Sciatic nerve (tissue), 2 donors: ENCODE results near the gene CDHR2. TPM values are rescaled to one million over a fixed set of nuclear protein-coding genes. Genes with fewer than 3 reads are reported as not detected.

Source experiments
- ATAC-seq: fragments of 200-7000 bp; cut with Tn5 transposase; one replicate; pipeline ENCODE4 v1.9.1; 2020; ENCODE audit warnings: mild to moderate bottlenecking, moderate library complexity
- DNase-seq: peaks from one replicate; pipeline ENCODE4 v3.0.0-alpha.2; 2020; ENCODE audit warnings: low spot score
- intact Hi-C: fragments of 100-400 bp; cut with DNase I; formaldehyde crosslinking; loops from one replicate; pipeline ENCODE4 v1.14.2; 2022
- microRNA-seq: library from miRNA; unstranded; fragments of <30 nt; microRNA quantifications from one replicate; pipeline ENCODE4 v1.2.0, GENCODE V29; 2020
- total RNA-seq: library from RNA; stranded (reverse); fragmentation: NEBNext Ultra II Directional; extraction: Animal tissue kit (Norgen Biotek cat#: 25700); gene quantifications from one replicate; pipeline ENCODE4 v1.2.1, GENCODE V29; 2021
- donor health status: DM: no; HTN: no; CAD: no.
- donor health status: DM: no; HTN: no; CAD: no.

Gene CDHR2
- total RNA-seq, 1 donor from 2014 or later = 0.36 TPM

- intact Hi-C loops = no loop called here
- no peak for ATAC-seq
- no peak for DNase-seq
These were observed 95.9 kb downstream of the CDHR2 start for GRCh38 chr5:176644878-176645670.

Small RNA genes within 50 kb of the gene (microRNA-seq; reads per million reads assigned to microRNA genes)
- not detected for gene MIR4281

Other genes starting within 250 kb of the CDHR2 start
- gene KIAA1191, start 187.6 kb upstream of the CDHR2 start, total RNA-seq = 87.8 TPM
- gene ARL10, start 183.9 kb upstream of the CDHR2 start, total RNA-seq = 29.2 TPM
- 9.3 TPM for gene NOP16, start 160.7 kb upstream of the CDHR2 start, total RNA-seq
- gene HIGD2A, start 160.6 kb upstream of the CDHR2 start, total RNA-seq = 58.8 TPM
- gene CLTB, start 132.8 kb upstream of the CDHR2 start, total RNA-seq = 122 TPM
- gene FAF2, start 101.0 kb upstream of the CDHR2 start, total RNA-seq = 35.6 TPM
- gene RNF44, start 11.9 kb upstream of the CDHR2 start, total RNA-seq = 44.7 TPM
- 0.53 TPM for gene GPRIN1, start 60.8 kb downstream of the CDHR2 start, total RNA-seq
- not detected for gene SNCB, start 81.2 kb downstream of the CDHR2 start, total RNA-seq
- gene EIF4E1B, start 81.3 kb downstream of the CDHR2 start, total RNA-seq = not detected
- 20.1 TPM for gene TSPAN17, start 98.1 kb downstream of the CDHR2 start, total RNA-seq